PC-3 (cell line): ENCODE results near the gene DOCK1. TPM values are rescaled to one million over a fixed set of nuclear protein-coding genes. Genes with fewer than 3 reads are reported as not detected.

Experiments
- ATAC-seq: fragments of 200-7000 bp; cut with Tn5 transposase; 2 replicates; pipeline ENCODE4 v1.9.1; 2020; ENCODE audit warnings: mild to moderate bottlenecking, moderate library complexity
- BruUV-seq: library from RNA; stranded (reverse); fragments of 400-500 nt; replicated peaks from 2 replicates; lab custom pipeline; 2021; lab: Mats Ljungman, UMichigan
- CTCF ChIA-PET: fragments of 300-600 bp; sonication (Branson Sonifier 250); formaldehyde crosslinking; loops from one replicate; lab custom pipeline; 2022; ENCODE audit warnings: antibody characterized with exemption; lab: Charles Lee
- POLR2A ChIA-PET: fragments of 300-600 bp; sonication (Branson Sonifier 250); formaldehyde crosslinking; loops from one replicate; lab custom pipeline; 2022; ENCODE audit warnings: antibody characterized with exemption; ENCODE audit not compliant: unreplicated experiment; lab: Charles Lee
- DNase-seq: peaks from one replicate; pipeline ENCODE4 v3.0.0-alpha.2; 2015
- H2AFZ ChIP-seq: fragments of 300-600 bp; sonication (generic); 2 replicates; pipeline ENCODE4 v1.6.0; 2016; ENCODE audit warnings: antibody characterized with exemption, low read length
- H3F3A ChIP-seq: fragments of 300-600 bp; sonication (generic); one replicate; pipeline ENCODE4 v1.6.0; 2017; ENCODE audit warnings: antibody characterized with exemption, low read length, control low read depth, mild to moderate bottlenecking; ENCODE audit not compliant: unreplicated experiment
- H3K27ac ChIP-seq: fragments of 300-600 bp; sonication (generic); 2 replicates; pipeline ENCODE4 v1.5.1; 2016; ENCODE audit warnings: mild to moderate bottlenecking, low read length
- H3K27me3 ChIP-seq: fragments of 300-600 bp; sonication (generic); 2 replicates; pipeline ENCODE4 v1.6.1; 2016; ENCODE audit warnings: low read length, mixed read lengths
- H3K36me3 ChIP-seq: fragments of 300-600 bp; sonication (generic); 2 replicates; pipeline ENCODE4 v1.6.1; 2016; ENCODE audit warnings: low read depth, mixed run types, low read length, mixed read lengths
- H3K4me1 ChIP-seq: fragments of 300-600 bp; sonication (generic); 2 replicates; pipeline ENCODE4 v1.5.1; 2016; ENCODE audit warnings: low read length; ENCODE audit not compliant: insufficient read depth
- H3K4me2 ChIP-seq: fragments of 300-600 bp; sonication (generic); 2 replicates; pipeline ENCODE4 v1.6.0; 2016; ENCODE audit warnings: low read length
- H3K4me3 ChIP-seq: fragments of 300-600 bp; sonication (generic); 2 replicates; pipeline ENCODE4 v1.5.1; 2016; ENCODE audit warnings: mild to moderate bottlenecking, low read length, mixed read lengths
- H3K79me2 ChIP-seq: fragments of 300-600 bp; sonication (generic); 2 replicates; pipeline ENCODE4 v1.6.1; 2017; ENCODE audit warnings: low read length, mixed read lengths
- H3K9ac ChIP-seq: fragments of 300-600 bp; sonication (generic); 2 replicates; pipeline ENCODE4 v1.6.0; 2016; ENCODE audit warnings: mild to moderate bottlenecking, low read length
- H3K9me2 ChIP-seq: fragments of 300-600 bp; sonication (generic); replicated peaks from 2 replicates; pipeline ENCODE4 v1.6.1; 2016; ENCODE audit warnings: mixed run types, low read length, mixed read lengths
- H3K9me3 ChIP-seq: fragments of 300-600 bp; sonication (generic); 2 replicates; pipeline ENCODE4 v1.6.1; 2016; ENCODE audit warnings: low read length, mixed read lengths
- H4K20me1 ChIP-seq: fragments of 300-600 bp; sonication (generic); 2 replicates; pipeline ENCODE4 v1.6.1; 2016; ENCODE audit warnings: low read length, mixed read lengths
- CTCF ChIP-seq: fragments of 300-600 bp; sonication (generic); conservative IDR thresholded peaks from 2 replicates; pipeline ENCODE4 v1.5.1; 2017; ENCODE audit warnings: antibody characterized with exemption, low read depth, mild to moderate bottlenecking, low read length
- EZH2 ChIP-seq: fragments of 300-600 bp; sonication (generic); IDR thresholded peaks from one replicate; pipeline ENCODE4 v1.6.1; 2017; ENCODE audit warnings: antibody characterized with exemption, mild to moderate bottlenecking, low read length; ENCODE audit not compliant: unreplicated experiment
- EZH2phosphoT487 ChIP-seq: fragments of 300-600 bp; sonication (generic); IDR thresholded peaks from 2 replicates; pipeline ENCODE4 v1.6.1; 2018; ENCODE audit warnings: mild to moderate bottlenecking, antibody characterized with exemption, low read length, borderline replicate concordance
- intact Hi-C: fragments of 100-400 bp; cut with micrococcal nuclease; formaldehyde crosslinking; loops from 2 replicates; pipeline ENCODE4 v1.9.0; 2023
- total RNA-seq: library from RNA; depleted of rRNA; stranded (reverse); fragments of >200 nt; gene quantifications from 2 replicates; pipeline ENCODE4 v1.2.3, GENCODE V29; 2014

DOCK1 gene
- total RNA-seq, 1 experiment from 2014 or later: 34.3 TPM

DNA sequence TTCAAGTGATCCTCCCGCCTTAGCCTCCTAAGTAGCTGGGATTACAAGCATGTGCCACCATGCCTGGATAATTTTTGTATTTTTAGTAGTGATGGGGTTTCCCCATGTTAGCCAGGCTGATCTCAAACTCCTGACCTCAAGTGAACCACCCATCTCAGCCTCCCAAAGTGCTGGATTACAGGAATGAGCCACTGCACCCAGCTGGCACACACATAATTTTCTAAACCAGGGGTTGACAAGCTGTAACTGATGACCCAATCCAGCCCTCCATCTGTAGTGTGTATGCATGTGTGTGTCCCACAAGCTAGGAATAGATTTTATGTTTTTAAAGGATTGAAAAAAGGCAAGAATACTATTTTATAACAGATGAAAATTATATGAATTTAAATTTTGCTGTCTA lies 417.1 kb downstream of the DOCK1 start:
- POLR2A ChIA-PET: no interaction called here
- intact Hi-C loops: no loop called here
- H3K4me1 ChIP-seq: no peaks in the 10 kb centered on the region
- H3F3A ChIP-seq: no peaks in the 10 kb centered on the region
- no peak overlapping the region for H3K4me2 ChIP-seq
- H3K27ac ChIP-seq: no peak overlapping the region
- H4K20me1 ChIP-seq: no peaks in the 10 kb centered on the region
- H3K27me3 ChIP-seq: no peaks in the 10 kb centered on the region
- no peaks in the 10 kb centered on the region for H3K79me2 ChIP-seq
- no peak overlapping the region for H3K4me3 ChIP-seq
- H3K9me2 ChIP-seq: no peaks in the 10 kb centered on the region
- TF ChIP-seq CTCF (no peak), EZH2 (no peak), EZH2phosphoT487 (no peak)
- no peak overlapping the region for H2AFZ ChIP-seq
- H3K36me3 ChIP-seq: no peaks in the 10 kb centered on the region
- ATAC-seq: no peak
- H3K9me3 ChIP-seq: no peaks in the 10 kb centered on the region
- no peak for DNase-seq
- no TSS peak for BruUV-seq
- H3K9ac ChIP-seq: no peak overlapping the region
- CTCF ChIA-PET: no interaction called here

GRCh38 chr10:127325506-127325905 lies 420.3 kb downstream of the DOCK1 start:
- Histone ChIP-seq H3K9me2 (no peaks in the 10 kb centered on the region), H3F3A (no peaks in the 10 kb centered on the region), H3K4me3 (no peak overlapping the region), H4K20me1 (no peaks in the 10 kb centered on the region), H3K36me3 (no peaks in the 10 kb centered on the region), H2AFZ (no peak overlapping the region), H3K27ac (no peak overlapping the region), H3K79me2 (no peaks in the 10 kb centered on the region), H3K4me1 (no peaks in the 10 kb centered on the region), H3K9ac (no peak overlapping the region), H3K4me2 (no peak overlapping the region), H3K9me3 (no peaks in the 10 kb centered on the region), H3K27me3 (no peaks in the 10 kb centered on the region)
- no peak for DNase-seq
- TF ChIP-seq CTCF (no peak), EZH2 (no peak), EZH2phosphoT487 (no peak)
- ChIA-PET CTCF (no interaction called here), POLR2A (no interaction called here)
- intact Hi-C loops: no loop called here
- ATAC-seq: no peak
- no TSS peak for BruUV-seq

GRCh38 chr10:127326883-127327282 lies 421.7 kb downstream of the DOCK1 start:
- H3K4me2 ChIP-seq: no peak overlapping the region
- H3K27ac ChIP-seq: no peak overlapping the region
- TF ChIP-seq EZH2 (no peak), EZH2phosphoT487 (no peak), CTCF (no peak)
- H2AFZ ChIP-seq: no peak overlapping the region
- intact Hi-C loops: no loop called here
- H3F3A ChIP-seq: no peaks in the 10 kb centered on the region
- no peaks in the 10 kb centered on the region for H3K36me3 ChIP-seq
- ATAC-seq (no peak), DNase-seq (no peak)
- H3K9me2 ChIP-seq: no peaks in the 10 kb centered on the region
- no peaks in the 10 kb centered on the region for H3K9me3 ChIP-seq
- H3K4me1 ChIP-seq: no peaks in the 10 kb centered on the region
- no peaks in the 10 kb centered on the region for H3K79me2 ChIP-seq
- H3K4me3 ChIP-seq: no peak overlapping the region
- ChIA-PET CTCF (no interaction called here), POLR2A (no interaction called here)
- no peak overlapping the region for H3K9ac ChIP-seq
- BruUV-seq: no TSS peak
- no peaks in the 10 kb centered on the region for H3K27me3 ChIP-seq
- no peaks in the 10 kb centered on the region for H4K20me1 ChIP-seq
